Measurements from ENCODE around the gene PIEZO2.

GRCh38 chr18:11167778-11168177, 18.4 kb upstream of the PIEZO2 start:
- TF ChIP-seq ZC3H10 (CRISPR knock-in tag; IDR thresholded peaks at IDR 0.05) (no peak), ZFP3 (CRISPR knock-in tag; IDR thresholded peaks at IDR 0.05) (no peak), PATZ1 (CRISPR knock-in tag; IDR thresholded peaks at IDR 0.05; ENCODE audit: borderline replicate concordance) (no peak), GLIS3 (CRISPR knock-in tag; IDR thresholded peaks at IDR 0.05) (no peak), TOX (CRISPR knock-in tag; IDR thresholded peaks at IDR 0.05; ENCODE audit: borderline replicate concordance) (no peak), SNAI2 (CRISPR knock-in tag; IDR thresholded peaks at IDR 0.05) (no peak), BACH2 (CRISPR knock-in tag; IDR thresholded peaks at IDR 0.05; ENCODE audit: borderline replicate concordance) (no peak), ISL1 (CRISPR knock-in tag; IDR thresholded peaks at IDR 0.05) (no peak), CSDC2 (CRISPR knock-in tag; IDR thresholded peaks at IDR 0.05) (no peak), ZFP30 (CRISPR knock-in tag; IDR thresholded peaks at IDR 0.05) (no peak), TCF4 (CRISPR knock-in tag; IDR thresholded peaks at IDR 0.05; ENCODE audit: borderline replicate concordance) (no peak), ZNF8 (CRISPR knock-in tag; IDR thresholded peaks at IDR 0.05) (no peak), PPARA (CRISPR knock-in tag; IDR thresholded peaks at IDR 0.05; ENCODE audit: borderline replicate concordance) (no peak)

Measured in SK-N-SH treated with all-trans-retinoic acid at 6 μM for 48 hours (cell line).